Fibroblast of villous mesenchyme (primary cell): Measurements from ENCODE around the gene ACMSD. TPM values are rescaled to one million over a fixed set of nuclear protein-coding genes. Genes with fewer than 3 reads are reported as not detected.

Experiments used
- DNase-seq: peaks from one replicate; pipeline ENCODE4 v3.0.0-alpha.2; 2010; ENCODE audit warnings: low read depth
- H3K4me3 ChIP-seq: 2 replicates; pipeline ENCODE4 v1.5.1; 2011; ENCODE audit warnings: low read depth, mild to moderate bottlenecking, low read length
- total RNA-seq: library from RNA; depleted of rRNA; stranded (reverse); fragments of >200 nt; gene quantifications from 2 replicates; pipeline ENCODE4 v1.2.3, GENCODE V29; 2012
- TF ChIP-seq, protein P1 (sequence below): IDR thresholded peaks from 2 replicates; pipeline ENCODE4 v1.5.1; 2012; ENCODE audit warnings: low read depth, mild to moderate bottlenecking, low read length; ENCODE audit not compliant: insufficient read depth

Gene ACMSD
- total RNA-seq, 1 donor, result not detected

DNA sequence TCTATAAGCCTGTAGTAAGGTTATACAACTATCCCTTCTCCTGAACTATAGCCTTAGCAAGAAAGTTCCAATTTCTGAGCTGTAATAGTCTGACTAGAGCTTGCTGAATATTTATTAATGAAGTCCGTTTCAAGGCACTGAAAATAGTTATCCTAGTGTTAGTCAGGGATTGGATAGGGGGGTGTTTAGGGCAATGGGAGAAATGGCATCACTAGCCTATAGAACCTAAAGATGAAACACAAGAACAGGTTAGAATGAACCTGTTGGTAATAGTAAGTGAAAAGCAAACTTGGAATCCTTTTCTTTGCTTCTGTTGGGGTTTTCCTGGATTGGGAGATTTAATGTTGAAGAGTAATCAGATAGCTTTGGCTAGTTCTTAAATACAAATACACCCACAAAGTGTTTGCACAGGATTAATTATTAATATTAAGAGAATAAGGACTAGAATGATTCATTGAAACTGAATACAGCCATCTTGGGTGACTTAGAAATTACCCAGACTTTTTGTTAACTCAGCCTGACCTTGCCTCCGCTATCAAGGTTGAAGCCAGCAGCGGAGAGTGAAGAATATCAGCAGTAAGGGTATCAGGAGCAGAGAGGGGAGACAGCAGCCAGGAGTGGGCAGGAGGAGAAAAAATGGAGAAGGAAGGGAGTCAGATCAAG lies 94.6 kb downstream of the ACMSD start:
- TF ChIP-seq, protein P1, sequence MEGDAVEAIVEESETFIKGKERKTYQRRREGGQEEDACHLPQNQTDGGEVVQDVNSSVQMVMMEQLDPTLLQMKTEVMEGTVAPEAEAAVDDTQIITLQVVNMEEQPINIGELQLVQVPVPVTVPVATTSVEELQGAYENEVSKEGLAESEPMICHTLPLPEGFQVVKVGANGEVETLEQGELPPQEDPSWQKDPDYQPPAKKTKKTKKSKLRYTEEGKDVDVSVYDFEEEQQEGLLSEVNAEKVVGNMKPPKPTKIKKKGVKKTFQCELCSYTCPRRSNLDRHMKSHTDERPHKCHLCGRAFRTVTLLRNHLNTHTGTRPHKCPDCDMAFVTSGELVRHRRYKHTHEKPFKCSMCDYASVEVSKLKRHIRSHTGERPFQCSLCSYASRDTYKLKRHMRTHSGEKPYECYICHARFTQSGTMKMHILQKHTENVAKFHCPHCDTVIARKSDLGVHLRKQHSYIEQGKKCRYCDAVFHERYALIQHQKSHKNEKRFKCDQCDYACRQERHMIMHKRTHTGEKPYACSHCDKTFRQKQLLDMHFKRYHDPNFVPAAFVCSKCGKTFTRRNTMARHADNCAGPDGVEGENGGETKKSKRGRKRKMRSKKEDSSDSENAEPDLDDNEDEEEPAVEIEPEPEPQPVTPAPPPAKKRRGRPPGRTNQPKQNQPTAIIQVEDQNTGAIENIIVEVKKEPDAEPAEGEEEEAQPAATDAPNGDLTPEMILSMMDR, result no peak
- DNase-seq, result no peak
- no peak overlapping the region for H3K4me3 ChIP-seq

DNA sequence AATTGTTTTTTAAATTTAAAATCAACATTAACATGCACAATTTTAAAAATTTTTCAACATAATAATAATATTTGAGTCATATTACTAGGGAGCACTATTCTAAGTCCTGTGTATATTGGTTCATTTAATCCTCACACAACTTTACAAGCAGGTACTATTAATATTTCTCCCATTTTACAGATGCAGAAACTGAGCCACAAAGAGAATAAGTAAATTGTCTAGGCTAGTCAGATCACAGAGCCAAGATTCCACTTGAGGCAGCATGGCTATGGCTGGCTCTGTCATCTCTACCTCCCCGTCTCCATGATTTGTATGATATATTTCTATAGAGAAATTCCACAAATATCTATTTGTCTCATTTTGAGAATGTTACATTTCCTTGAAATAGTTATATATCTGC lies 95.3 kb downstream of the ACMSD start:
- H3K4me3 ChIP-seq, result no peak overlapping the region
- TF ChIP-seq, protein P1, result no peak
- no peak for DNase-seq

DNA sequence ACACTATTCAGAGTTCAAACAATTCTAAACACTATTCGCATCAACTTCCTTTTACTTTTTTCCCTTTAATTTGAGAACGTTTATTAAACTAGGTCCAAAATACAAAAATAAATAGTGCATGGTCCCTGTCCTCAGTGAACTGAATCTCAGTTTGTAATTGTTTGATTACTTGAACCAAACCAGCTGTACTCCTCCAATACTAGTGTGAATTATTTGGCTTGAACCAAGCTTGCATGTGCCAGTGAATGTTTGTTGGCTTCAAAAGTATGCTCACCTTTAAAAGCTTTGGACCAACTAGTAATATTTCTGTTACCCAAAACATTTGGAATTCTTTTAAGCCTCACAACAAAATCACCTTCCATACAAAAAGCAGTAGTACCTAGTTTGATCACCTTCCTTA lies 95.7 kb downstream of the ACMSD start:
- TF ChIP-seq, protein P1, result no peak
- H3K4me3 ChIP-seq, result no peak overlapping the region
- DNase-seq, result no peak

DNA sequence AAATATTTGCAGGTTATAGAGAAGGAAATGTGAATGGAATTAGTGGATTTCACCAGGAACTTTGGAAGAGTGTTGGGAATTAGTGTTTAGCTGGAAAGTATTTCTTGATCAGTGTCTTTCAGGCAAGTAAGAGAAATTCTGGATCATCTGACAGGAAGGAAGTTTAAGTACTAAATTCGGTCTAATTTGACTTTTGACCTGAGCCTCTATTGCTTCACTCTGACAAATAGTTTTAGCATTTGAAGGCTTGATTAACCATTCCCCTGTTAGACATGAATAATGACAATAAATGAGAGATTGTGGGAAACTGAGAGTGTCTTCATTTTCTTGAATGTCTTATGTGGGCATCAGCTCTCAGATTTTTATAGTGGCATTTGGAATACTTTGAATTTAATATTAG lies 96.2 kb downstream of the ACMSD start:
- TF ChIP-seq, protein P1, result no peak
- H3K4me3 ChIP-seq, result no peak overlapping the region
- DNase-seq, result peak; percentile 48

DNA sequence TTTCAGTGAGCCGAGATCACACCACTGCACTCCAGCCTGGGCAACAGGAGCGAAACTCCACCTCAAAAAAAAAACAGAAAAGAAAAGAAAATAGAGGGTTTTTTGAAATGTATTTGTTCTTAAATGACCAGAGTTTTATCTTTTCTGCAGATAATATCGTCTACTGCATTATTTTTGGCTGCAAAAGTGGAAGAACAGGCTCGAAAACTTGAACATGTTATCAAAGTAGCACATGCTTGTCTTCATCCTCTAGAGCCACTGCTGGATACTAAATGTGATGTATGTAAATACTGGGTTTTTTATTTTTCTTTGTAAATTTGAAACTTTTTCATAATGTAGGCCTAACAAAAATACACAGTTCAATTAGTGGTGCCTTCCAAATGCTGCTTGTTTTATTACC lies 98.3 kb downstream of the ACMSD start:
- TF ChIP-seq, protein P1, result no peak
- no peak overlapping the region for H3K4me3 ChIP-seq
- no peak for DNase-seq

DNA sequence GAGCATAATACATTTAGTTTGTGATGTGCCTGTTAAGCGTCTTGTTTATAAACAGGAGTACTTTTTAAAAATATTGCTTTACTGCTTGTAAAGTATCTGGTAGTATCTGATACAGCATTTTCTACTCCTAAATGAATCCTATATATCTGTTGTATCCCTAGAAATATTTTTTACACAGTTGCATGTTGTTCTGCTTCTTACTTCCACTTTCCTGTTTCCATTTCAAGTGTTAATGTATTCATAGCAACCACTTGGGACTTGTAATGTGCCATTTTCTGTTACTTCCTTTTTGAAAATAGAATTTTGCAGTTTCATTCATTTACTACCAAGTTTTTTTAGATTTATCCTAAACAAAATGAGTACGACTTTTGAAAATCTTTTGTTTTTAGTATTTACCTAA lies 105.1 kb downstream of the ACMSD start:
- H3K4me3 ChIP-seq, result no peak overlapping the region
- DNase-seq, result no peak
- TF ChIP-seq, protein P1, result no peak

DNA sequence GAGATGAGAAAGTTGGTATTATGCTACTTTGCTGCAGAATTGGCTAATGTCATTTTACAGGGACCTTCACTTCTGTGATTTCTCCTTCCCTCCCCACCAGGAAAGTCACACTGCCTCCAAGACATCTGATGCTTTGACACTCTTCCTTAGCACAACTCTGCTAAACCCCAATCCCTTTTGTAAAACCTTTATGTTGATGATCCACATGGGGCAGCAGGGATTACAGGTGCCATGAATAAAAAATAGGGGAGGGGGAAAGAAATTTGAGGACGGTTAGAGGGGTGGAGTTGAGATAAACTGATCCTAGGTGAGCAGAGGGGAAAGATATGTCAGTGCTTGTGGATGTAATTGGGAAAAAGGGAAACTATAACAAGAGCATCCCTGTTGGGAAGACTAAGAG lies 106.6 kb downstream of the ACMSD start:
- DNase-seq, result no peak
- TF ChIP-seq, protein P1, result no peak
- H3K4me3 ChIP-seq, result no peak overlapping the region
